Measurements from ENCODE around the gene SEBOX.

- TF ChIP-seq CTCF (conservative IDR thresholded peaks at IDR 0.05; ENCODE audit: low read depth, low read length), result no peak
- no peak for TF ChIP-seq EZH2 (IDR thresholded peaks at IDR 0.05; ENCODE audit: low read length, unreplicated experiment)
Observed at GRCh38 chr17:28368915-28369683, 4.1 kb upstream of the SEBOX start.
